Prostate gland (tissue), 2 donors: ENCODE results near the gene MC5R. TPM values are rescaled to one million over a fixed set of nuclear protein-coding genes. Genes with fewer than 3 reads are reported as not detected.

Source experiments
- DNase-seq: peaks from one replicate; pipeline ENCODE4 v3.0.0-alpha.2; 2019; ENCODE audit warnings: low spot score
- H3K27ac ChIP-seq, 2 donors: fragments of 200-600 bp; sonication (generic); 2 replicates each; pipeline ENCODE4 v1.5.1; 2017 to 2019
- H3K27me3 ChIP-seq: fragments of 200-600 bp; sonication (generic); replicated peaks from 2 replicates; pipeline ENCODE4 v1.5.1; 2019; ENCODE audit not compliant: insufficient read depth
- H3K36me3 ChIP-seq, 2 donors: fragments of 200-600 bp; sonication (generic); 1 replicate in 1 of 2; 2 replicates in 1 of 2; pipeline versions ENCODE4 v1.5.1 to v1.8.1; 2017 to 2019
- H3K4me1 ChIP-seq: fragments of 200-600 bp; sonication (generic); replicated peaks from 2 replicates; pipeline ENCODE4 v1.5.1; 2019
- H3K4me3 ChIP-seq, 2 donors: fragments of 200-600 bp; sonication (generic); 2 replicates each; pipeline ENCODE4 v1.5.1; 2017 to 2019
- H3K9me3 ChIP-seq: fragments of 200-600 bp; sonication (generic); 2 replicates; pipeline ENCODE4 v1.5.1; 2017
- CTCF ChIP-seq, 4 experiments: fragments of 200-600 bp in 2 of 4; fragments of 450-650 bp in 2 of 4; sonication (generic) in 2 of 4; IDR thresholded peaks; 1 replicate in 3 of 4; 2 replicates in 1 of 4; pipeline ENCODE4 v1.5.1; 2016 to 2019; ENCODE audit warnings: antibody characterized with exemption in 4 of 4, mild to moderate bottlenecking in 2 of 4, moderate library complexity in 2 of 4
- POLR2A ChIP-seq: fragments of 450-650 bp; IDR thresholded peaks from one replicate; pipeline ENCODE4 v1.6.1; 2016; ENCODE audit warnings: antibody characterized with exemption, mild to moderate bottlenecking
- POLR2AphosphoS5 ChIP-seq: sonication (generic); formaldehyde crosslinking; IDR thresholded peaks from one replicate; pipeline ENCODE4 v1.6.1; 2017; ENCODE audit warnings: antibody characterized with exemption
- WGBS: methylation state at CpG from one replicate; pipeline ENCODE4 v1.1.5; 2018; 5-methylcytosine and 5-hydroxymethylcytosine counted together
- intact Hi-C: fragments of 100-400 bp; cut with DNase I; formaldehyde crosslinking; loops from one replicate; pipeline ENCODE4 v1.14.2; 2022
- total RNA-seq, 2 donors: library from RNA; depleted of rRNA; stranded (reverse); fragments of >200 nt; gene quantifications; one replicate each; pipeline ENCODE4 v1.1.0, GENCODE V29; 2016

MC5R gene
- total RNA-seq, 2 donors from 2014 or later = not detected

DNA sequence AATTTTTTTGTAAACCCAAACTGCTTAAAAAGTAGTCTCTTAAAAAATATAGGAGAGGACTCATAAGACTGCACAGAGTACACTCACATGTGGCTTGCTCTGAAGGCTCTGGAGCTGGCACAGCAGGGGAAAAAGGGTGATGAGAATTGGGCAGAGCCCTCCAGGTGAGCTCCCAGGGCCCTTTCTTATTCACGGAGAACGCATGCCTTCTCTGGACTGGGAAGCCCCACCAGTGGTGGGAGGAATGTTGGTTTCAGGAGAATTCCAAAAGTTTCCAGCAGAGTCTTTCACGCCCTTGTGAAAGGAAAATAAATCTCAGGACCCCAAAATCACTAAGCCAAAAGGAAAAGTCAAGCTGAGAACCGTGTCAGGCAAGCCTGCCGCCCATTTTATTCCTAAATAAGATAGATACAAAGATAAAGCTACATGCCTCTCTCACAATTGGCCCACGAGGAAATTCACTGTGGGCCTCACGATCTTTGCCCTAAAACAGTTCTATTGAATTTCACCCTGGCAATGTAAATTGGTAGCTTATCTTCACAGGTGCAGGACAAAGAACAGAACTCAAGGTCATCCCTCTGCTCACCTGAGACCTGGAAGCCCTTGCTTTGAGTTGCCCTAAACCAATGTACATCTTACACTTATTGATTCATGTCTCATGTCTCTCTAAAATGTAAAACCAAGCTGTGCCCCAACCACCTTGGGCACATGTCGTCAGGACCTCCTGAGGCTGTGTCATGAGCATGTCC, 15.5 kb upstream of the MC5R start:
- intact Hi-C loops = no loop called here
- no peaks in the 10 kb centered on the region for H3K4me1 ChIP-seq
- H3K9me3 ChIP-seq = no peaks in the 10 kb centered on the region
- no peaks in the 10 kb centered on the region for H3K36me3 ChIP-seq
- no peaks in the 10 kb centered on the region for H3K27me3 ChIP-seq
- no peak overlapping the region for H3K27ac ChIP-seq
- H3K4me3 ChIP-seq = no peak overlapping the region
- no peak for TF ChIP-seq POLR2A
- TF ChIP-seq POLR2AphosphoS5 = no peak
- no peak for TF ChIP-seq CTCF (IDR thresholded peaks at IDR 0.05)
- WGBS = 54% methylated on average over 8 of the region's 8 CpGs
- DNase-seq = no peak

GRCh38 chr18:13809043-13809430, 14.9 kb upstream of the MC5R start:
- no peaks in the 10 kb centered on the region for H3K36me3 ChIP-seq
- intact Hi-C loops = no loop called here
- 43% methylated on average over 2 of the region's 2 CpGs for WGBS
- no peaks in the 10 kb centered on the region for H3K27me3 ChIP-seq
- DNase-seq = no peak
- no peak overlapping the region for H3K27ac ChIP-seq
- no peak overlapping the region for H3K4me3 ChIP-seq
- TF ChIP-seq POLR2A = no peak
- TF ChIP-seq CTCF (IDR thresholded peaks at IDR 0.05) = no peak
- TF ChIP-seq POLR2AphosphoS5 = no peak
- no peaks in the 10 kb centered on the region for H3K4me1 ChIP-seq
- no peaks in the 10 kb centered on the region for H3K9me3 ChIP-seq

GRCh38 chr18:13809531-13810255, 14.3 kb upstream of the MC5R start:
- H3K9me3 ChIP-seq = no peaks in the 10 kb centered on the region
- DNase-seq = no peak
- H3K27ac ChIP-seq = no peak overlapping the region
- intact Hi-C loops = no loop called here
- H3K27me3 ChIP-seq = no peaks in the 10 kb centered on the region
- TF ChIP-seq CTCF (IDR thresholded peaks at IDR 0.05) (no peak), POLR2AphosphoS5 (peak; percentile 19)
- H3K4me1 ChIP-seq = no peaks in the 10 kb centered on the region
- no peak overlapping the region for H3K4me3 ChIP-seq
- WGBS = 43% methylated on average over 5 of the region's 5 CpGs
- no peaks in the 10 kb centered on the region for H3K36me3 ChIP-seq

GRCh38 chr18:13810950-13811485, 12.9 kb upstream of the MC5R start:
- H3K36me3 ChIP-seq = no peaks in the 10 kb centered on the region
- WGBS = 57% methylated on average over 10 of the region's 10 CpGs
- no peaks in the 10 kb centered on the region for H3K4me1 ChIP-seq
- H3K9me3 ChIP-seq = no peaks in the 10 kb centered on the region
- TF ChIP-seq CTCF (IDR thresholded peaks at IDR 0.05) (no peak), POLR2AphosphoS5 (no peak), POLR2A (no peak)
- H3K27ac ChIP-seq = no peak overlapping the region
- no peak for DNase-seq
- no peaks in the 10 kb centered on the region for H3K27me3 ChIP-seq
- no peak overlapping the region for H3K4me3 ChIP-seq
- intact Hi-C loops = no loop called here
